GM06990 (cell line): ENCODE measurements around the gene MAD1L1.
"Not testable (repeated sequence)": the region's sequence is repeated elsewhere in the genome, so short reads cannot be mapped to it uniquely, and the experiment has no call there.

ENCODE experiments used
- DNase-seq: peaks from one replicate; pipeline ENCODE4 v3.0.0-alpha.2; 2011; ENCODE audit not compliant: insufficient read length; ENCODE audit errors: extremely low read depth
- H3K27me3 ChIP-seq: replicated peaks from 2 replicates; pipeline ENCODE4 v1.6.0; 2011; ENCODE audit warnings: low read length; ENCODE audit not compliant: control insufficient read depth, insufficient read depth
- H3K36me3 ChIP-seq: 2 replicates; pipeline ENCODE4 v1.5.1; 2011; ENCODE audit warnings: low read length; ENCODE audit not compliant: control insufficient read depth, insufficient read depth
- H3K4me3 ChIP-seq: replicated peaks from 2 replicates; pipeline ENCODE4 v1.5.1; 2011; ENCODE audit warnings: low read depth, mild to moderate bottlenecking, control low read depth, low read length
- TF ChIP-seq, protein P1 (sequence below): IDR thresholded peaks from 2 replicates; pipeline ENCODE4 v1.5.1; 2011; ENCODE audit warnings: low read length, control low read depth, mild to moderate bottlenecking, inconsistent platforms; ENCODE audit not compliant: insufficient read depth, poor library complexity, severe bottlenecking

MAD1L1 gene

DNA sequence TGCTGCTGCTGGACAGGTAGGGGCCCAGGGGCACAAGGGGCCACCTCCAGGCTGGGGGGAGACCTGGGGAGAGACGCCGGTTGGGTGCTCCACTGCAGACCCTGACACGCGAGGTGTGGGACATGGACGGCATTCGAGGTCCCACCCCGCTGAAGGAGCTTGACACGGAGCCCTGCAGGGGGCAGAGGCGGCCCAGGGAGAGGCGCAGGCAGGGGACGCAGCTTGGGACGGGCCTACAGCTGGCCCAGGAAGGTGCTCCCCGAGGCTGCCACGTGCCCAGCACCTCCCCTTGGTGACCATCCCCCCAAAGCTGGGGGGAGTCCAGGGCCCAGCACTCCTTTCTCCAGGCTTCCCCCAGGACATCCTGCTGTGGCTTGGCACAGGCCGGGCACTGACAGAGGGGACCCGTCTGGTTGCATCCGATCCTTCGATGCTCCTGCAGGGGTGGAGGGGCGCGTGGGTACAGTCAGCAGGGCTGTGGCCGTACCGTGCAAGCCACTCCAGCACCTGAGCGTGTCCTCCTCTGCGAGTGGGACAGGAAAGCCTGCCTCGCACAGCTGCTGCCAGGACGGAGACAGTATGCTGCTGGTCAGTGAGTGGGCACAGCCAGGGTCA is 388.3 kb downstream of the MAD1L1 start:
- TF ChIP-seq, protein P1, sequence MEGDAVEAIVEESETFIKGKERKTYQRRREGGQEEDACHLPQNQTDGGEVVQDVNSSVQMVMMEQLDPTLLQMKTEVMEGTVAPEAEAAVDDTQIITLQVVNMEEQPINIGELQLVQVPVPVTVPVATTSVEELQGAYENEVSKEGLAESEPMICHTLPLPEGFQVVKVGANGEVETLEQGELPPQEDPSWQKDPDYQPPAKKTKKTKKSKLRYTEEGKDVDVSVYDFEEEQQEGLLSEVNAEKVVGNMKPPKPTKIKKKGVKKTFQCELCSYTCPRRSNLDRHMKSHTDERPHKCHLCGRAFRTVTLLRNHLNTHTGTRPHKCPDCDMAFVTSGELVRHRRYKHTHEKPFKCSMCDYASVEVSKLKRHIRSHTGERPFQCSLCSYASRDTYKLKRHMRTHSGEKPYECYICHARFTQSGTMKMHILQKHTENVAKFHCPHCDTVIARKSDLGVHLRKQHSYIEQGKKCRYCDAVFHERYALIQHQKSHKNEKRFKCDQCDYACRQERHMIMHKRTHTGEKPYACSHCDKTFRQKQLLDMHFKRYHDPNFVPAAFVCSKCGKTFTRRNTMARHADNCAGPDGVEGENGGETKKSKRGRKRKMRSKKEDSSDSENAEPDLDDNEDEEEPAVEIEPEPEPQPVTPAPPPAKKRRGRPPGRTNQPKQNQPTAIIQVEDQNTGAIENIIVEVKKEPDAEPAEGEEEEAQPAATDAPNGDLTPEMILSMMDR: no peak
- peak; percentile 15 for DNase-seq
- Histone ChIP-seq H3K4me3 (no peak overlapping the region), H3K36me3 (peaks cover 1% of the 10 kb centered on the region), H3K27me3 (no peaks in the 10 kb centered on the region)

DNA sequence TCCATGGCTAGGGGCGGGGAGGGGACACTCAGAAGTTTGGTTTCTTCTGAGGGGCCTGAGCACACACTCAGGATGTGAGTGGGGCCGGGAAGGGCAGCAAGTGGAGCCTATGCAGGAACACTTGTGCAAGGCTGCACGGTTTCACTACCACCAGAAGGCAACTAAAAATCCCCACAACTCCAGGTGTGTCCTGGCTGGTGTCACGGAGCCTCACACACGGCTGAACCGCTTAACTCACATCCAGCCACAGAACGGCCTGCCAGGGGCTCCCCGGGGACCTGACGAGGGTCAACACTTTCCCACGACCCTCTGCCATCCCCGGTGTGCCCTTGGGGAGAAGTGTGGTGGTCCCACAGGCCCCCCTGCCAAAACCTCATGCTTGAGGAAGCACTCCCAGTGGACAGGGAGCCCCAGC is 388.8 kb downstream of the MAD1L1 start:
- TF ChIP-seq, protein P1: no peak
- no peak for DNase-seq
- Histone ChIP-seq H3K36me3 (peaks cover 1% of the 10 kb centered on the region), H3K27me3 (no peaks in the 10 kb centered on the region), H3K4me3 (no peak overlapping the region)

DNA sequence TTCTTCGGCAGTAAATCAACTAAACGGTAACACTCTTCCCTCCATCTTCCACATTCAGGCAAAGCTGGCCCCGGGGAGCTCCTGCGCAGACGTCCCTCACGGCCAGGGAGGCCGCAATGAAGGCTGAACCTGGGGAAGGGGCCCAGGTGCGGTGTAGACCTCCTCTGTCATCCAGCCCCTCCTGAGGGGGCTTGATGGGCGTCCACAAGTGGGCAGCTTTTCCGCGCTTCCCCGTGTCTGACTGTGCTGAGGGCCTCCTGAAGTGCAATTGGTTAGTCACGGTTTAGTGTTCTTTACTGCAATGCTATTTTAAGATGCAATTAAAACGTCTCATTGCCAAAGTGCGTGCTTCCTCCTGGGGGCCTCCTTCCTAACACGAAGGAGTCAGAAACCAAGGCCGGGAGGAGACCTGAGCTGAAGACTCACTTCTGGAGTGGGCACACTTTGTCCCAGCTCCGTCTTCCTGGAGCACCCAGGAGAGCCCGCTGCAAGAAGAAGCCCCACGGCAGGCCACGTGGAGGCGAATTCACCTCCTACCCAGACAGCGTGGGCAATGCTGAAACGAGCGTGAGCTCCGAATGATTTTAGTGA is 389.4 kb downstream of the MAD1L1 start:
- no peak overlapping the region for H3K4me3 ChIP-seq
- peaks cover 1% of the 10 kb centered on the region for H3K36me3 ChIP-seq
- TF ChIP-seq, protein P1: no peak
- H3K27me3 ChIP-seq: no peaks in the 10 kb centered on the region
- DNase-seq: peak; percentile 23

DNA sequence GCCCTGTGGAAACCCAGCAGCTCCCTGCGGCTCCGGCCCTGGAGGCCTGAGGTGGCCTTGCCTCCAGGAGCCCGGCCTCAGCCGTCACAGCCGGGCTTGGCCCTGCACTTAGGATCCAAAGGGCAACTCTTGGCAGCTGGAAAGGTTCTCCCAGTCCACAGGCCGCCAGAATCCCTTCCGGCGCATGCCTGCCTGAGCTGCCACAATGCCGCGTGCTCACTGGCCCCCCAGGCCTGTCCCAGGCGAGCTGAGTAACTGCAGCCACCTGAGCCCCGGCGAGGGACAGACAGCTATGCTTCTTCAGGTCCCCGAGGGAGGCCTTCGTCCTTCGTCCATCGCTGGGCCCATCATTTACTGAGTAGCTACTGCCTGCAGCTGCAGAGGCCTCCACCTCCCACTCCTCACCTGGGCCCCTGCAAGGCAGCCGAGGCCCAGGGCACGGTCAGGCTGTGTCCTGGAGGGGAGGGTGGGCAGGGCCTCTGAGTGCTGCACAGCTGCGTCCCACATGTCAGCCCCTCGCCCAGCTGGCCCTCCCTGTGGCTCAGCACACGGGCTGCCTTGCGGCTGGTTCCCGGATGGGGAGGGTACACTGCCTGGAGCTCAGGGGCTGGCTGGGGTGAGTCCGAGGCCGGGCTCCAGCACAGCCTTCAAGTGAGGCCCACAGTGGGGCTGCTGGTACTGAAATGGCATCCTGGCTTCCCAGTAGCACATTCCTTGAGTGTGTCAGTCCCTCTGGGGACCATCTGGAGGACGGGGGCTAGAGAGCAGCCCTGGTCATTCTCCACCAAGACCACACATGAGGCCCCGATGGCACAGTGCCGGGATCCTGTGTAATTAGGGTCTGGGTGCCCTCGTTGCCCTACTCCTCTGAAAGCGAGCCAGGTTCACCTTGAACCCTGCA is 390.2 kb downstream of the MAD1L1 start:
- no peaks in the 10 kb centered on the region for H3K27me3 ChIP-seq
- peak; percentile 6 for DNase-seq
- TF ChIP-seq, protein P1: no peak
- peaks cover 1% of the 10 kb centered on the region for H3K36me3 ChIP-seq
- no peak overlapping the region for H3K4me3 ChIP-seq

DNA sequence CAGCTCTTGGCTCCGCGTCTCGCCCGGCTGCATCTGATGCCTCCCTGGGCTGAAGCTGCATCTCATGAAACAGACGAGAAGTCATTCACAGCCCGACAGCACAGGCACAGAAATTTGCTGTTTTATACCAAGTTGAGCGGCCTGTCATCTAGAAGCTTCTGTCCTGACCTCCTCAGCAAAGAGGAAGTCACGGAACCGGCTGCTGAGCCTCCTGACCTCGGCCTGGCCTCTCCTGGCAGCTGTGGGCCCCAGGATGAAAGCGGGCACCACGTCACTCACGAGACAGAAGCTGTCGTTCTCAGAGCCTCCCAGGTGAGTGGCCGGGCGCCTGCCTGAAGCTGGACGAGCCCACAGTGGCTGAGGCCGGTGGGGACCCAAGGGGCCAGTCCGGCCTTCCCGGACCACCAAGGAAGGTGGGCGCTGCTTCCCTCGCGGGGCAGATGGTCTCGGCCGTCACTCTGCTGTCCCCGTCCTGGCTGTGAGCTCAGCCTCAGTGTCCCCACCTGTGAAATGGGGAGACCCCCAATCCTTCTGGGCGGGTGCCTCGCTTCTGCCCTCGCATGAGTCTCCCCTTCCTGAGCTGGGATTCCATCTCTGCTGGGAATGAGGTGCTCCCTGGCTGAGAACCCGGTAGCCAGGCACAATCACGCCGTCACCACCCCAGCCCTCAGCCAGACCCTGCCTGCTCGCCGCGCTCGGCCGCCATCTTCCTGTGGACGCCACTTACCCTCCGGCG is 391.3 kb downstream of the MAD1L1 start:
- H3K27me3 ChIP-seq, DNase-seq, H3K36me3 ChIP-seq, H3K4me3 ChIP-seq: not testable (repeated sequence)

DNA sequence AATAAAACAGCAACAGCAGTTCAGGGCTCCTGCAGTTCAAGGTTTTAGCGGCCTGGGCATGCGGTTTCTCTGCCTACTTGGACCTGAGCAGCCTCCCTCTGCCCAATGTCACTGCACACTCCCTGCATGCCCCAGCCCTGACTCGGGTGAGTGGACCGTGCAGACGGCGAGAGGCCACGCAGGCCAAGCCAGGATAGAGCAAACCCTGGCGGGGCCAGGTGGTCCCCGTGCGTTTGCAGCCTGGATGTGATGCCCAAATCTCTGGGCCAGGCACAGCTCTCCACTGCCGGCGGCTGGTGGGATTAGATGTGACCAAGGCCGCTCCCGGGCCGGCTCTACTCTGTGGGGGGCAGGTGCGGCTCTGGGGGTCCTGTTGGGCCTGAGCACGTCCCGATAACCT is 392.0 kb downstream of the MAD1L1 start:
- not testable (repeated sequence) for H3K36me3 ChIP-seq, H3K4me3 ChIP-seq, H3K27me3 ChIP-seq, DNase-seq
